ENCODE data around the gene SGK1.

The SGK1 gene

GRCh38 chr6:134356405-134356804, 38.5 kb upstream of the SGK1 start:
- H3K4me3 ChIP-seq (ENCODE audit: low read length): no peak overlapping the region
- H3K4me1 ChIP-seq (ENCODE audit: control insufficient read depth, low read length): no peaks in the 10 kb centered on the region
- H3K9me2 ChIP-seq (replicated peaks; ENCODE audit: control insufficient read depth, low read length): no peaks in the 10 kb centered on the region
- no peaks in the 10 kb centered on the region for H3K9me3 ChIP-seq (ENCODE audit: control insufficient read depth, insufficient read depth, low read length)
- no peaks in the 10 kb centered on the region for H3K79me2 ChIP-seq (ENCODE audit: control insufficient read depth, low read length)
- no peak for TF ChIP-seq EZH2phosphoT487 (IDR thresholded peaks at IDR 0.05; ENCODE audit: borderline replicate concordance, low read length)
- no peak for TF ChIP-seq CTCF (IDR thresholded peaks at IDR 0.05; ENCODE audit: low read depth, low read length, poor library complexity, severe bottlenecking)
- no peaks in the 10 kb centered on the region for H3K27me3 ChIP-seq (ENCODE audit: control insufficient read depth, low read length)
- H3K4me2 ChIP-seq (ENCODE audit: low read length): no peak overlapping the region
- H3K27ac ChIP-seq (ENCODE audit: low read depth, low read length): no peak overlapping the region
- H3F3A ChIP-seq (ENCODE audit: control insufficient read depth, insufficient read depth): no peaks in the 10 kb centered on the region
- H4K20me1 ChIP-seq (ENCODE audit: control insufficient read depth, insufficient read depth, low read depth, low read length): no peaks in the 10 kb centered on the region
- no peaks in the 10 kb centered on the region for H3K36me3 ChIP-seq (ENCODE audit: control insufficient read depth, low read length)

- H3F3A ChIP-seq (ENCODE audit: control insufficient read depth, insufficient read depth): no peaks in the 10 kb centered on the region
- H4K20me1 ChIP-seq (ENCODE audit: control insufficient read depth, insufficient read depth, low read depth, low read length): no peaks in the 10 kb centered on the region
- no peak overlapping the region for H3K4me3 ChIP-seq (ENCODE audit: low read length)
- H3K27ac ChIP-seq (ENCODE audit: low read depth, low read length): no peak overlapping the region
- no peaks in the 10 kb centered on the region for H3K79me2 ChIP-seq (ENCODE audit: control insufficient read depth, low read length)
- no peaks in the 10 kb centered on the region for H3K4me1 ChIP-seq (ENCODE audit: control insufficient read depth, low read length)
- no peaks in the 10 kb centered on the region for H3K9me2 ChIP-seq (replicated peaks; ENCODE audit: control insufficient read depth, low read length)
- no peaks in the 10 kb centered on the region for H3K36me3 ChIP-seq (ENCODE audit: control insufficient read depth, low read length)
- no peaks in the 10 kb centered on the region for H3K27me3 ChIP-seq (ENCODE audit: control insufficient read depth, low read length)
- no peaks in the 10 kb centered on the region for H3K9me3 ChIP-seq (ENCODE audit: control insufficient read depth, insufficient read depth, low read length)
- TF ChIP-seq EZH2phosphoT487 (IDR thresholded peaks at IDR 0.05; ENCODE audit: borderline replicate concordance, low read length) (no peak), CTCF (IDR thresholded peaks at IDR 0.05; ENCODE audit: low read depth, low read length, poor library complexity, severe bottlenecking) (no peak)
- H3K4me2 ChIP-seq (ENCODE audit: low read length): no peak overlapping the region
These were observed 35.0 kb upstream of the SGK1 start for GRCh38 chr6:134352786-134353480.

GRCh38 chr6:134351615-134352474, 33.9 kb upstream of the SGK1 start:
- H3K4me3 ChIP-seq (ENCODE audit: low read length): no peak overlapping the region
- no peak overlapping the region for H3K27ac ChIP-seq (ENCODE audit: low read depth, low read length)
- H3K27me3 ChIP-seq (ENCODE audit: control insufficient read depth, low read length): no peaks in the 10 kb centered on the region

More at GRCh38 chr6:134351615-134352474, 33.9 kb upstream of the SGK1 start:
- H3K9me3 ChIP-seq (ENCODE audit: control insufficient read depth, insufficient read depth, low read length): no peaks in the 10 kb centered on the region
- no peaks in the 10 kb centered on the region for H3K36me3 ChIP-seq (ENCODE audit: control insufficient read depth, low read length)
- no peaks in the 10 kb centered on the region for H3K9me2 ChIP-seq (replicated peaks; ENCODE audit: control insufficient read depth, low read length)
- H3K4me2 ChIP-seq (ENCODE audit: low read length): no peak overlapping the region
- TF ChIP-seq CTCF (IDR thresholded peaks at IDR 0.05; ENCODE audit: low read depth, low read length, poor library complexity, severe bottlenecking) (no peak), EZH2phosphoT487 (IDR thresholded peaks at IDR 0.05; ENCODE audit: borderline replicate concordance, low read length) (no peak)
- no peaks in the 10 kb centered on the region for H3K4me1 ChIP-seq (ENCODE audit: control insufficient read depth, low read length)
- no peaks in the 10 kb centered on the region for H4K20me1 ChIP-seq (ENCODE audit: control insufficient read depth, insufficient read depth, low read depth, low read length)
- no peaks in the 10 kb centered on the region for H3F3A ChIP-seq (ENCODE audit: control insufficient read depth, insufficient read depth)
- no peaks in the 10 kb centered on the region for H3K79me2 ChIP-seq (ENCODE audit: control insufficient read depth, low read length)

All from DOHH2 (cell line).